Measurements from ENCODE around the gene EPC1.
A peak's percentile ranks its signal among the peaks of the same experiment; 100 is the strongest.

DNA sequence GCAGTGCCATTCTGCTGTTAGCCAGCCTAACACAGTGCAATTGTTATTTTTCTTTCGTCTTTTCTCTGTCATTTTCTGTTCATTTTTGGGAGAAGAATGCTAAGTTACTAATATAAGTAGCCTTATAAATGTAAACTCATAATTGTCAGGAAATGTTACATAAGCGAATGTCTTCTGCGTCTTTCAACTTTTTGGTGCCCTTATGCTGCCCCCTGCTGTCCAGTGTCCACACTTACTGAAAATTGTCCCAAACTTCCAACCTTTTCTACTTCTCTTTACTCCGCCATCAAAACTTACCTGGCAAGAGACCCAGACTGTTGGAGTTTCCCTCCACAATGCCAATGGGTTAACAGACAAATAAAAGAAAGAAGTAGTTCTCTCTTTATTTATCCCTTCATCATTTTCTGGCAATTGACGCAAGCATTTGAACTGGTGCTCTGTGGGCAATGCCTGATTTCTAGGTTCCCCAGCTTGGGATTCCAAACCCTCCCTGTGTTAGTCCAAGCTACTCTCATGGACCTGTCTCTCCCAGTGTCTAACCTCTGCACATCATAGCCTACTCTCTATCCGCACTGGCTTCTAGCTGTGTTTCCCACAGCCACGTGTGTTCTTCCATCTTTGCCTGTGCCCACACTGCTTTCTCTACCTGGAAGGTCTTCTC is 21.0 kb upstream of the EPC1 start:
- TF ChIP-seq, protein P1, sequence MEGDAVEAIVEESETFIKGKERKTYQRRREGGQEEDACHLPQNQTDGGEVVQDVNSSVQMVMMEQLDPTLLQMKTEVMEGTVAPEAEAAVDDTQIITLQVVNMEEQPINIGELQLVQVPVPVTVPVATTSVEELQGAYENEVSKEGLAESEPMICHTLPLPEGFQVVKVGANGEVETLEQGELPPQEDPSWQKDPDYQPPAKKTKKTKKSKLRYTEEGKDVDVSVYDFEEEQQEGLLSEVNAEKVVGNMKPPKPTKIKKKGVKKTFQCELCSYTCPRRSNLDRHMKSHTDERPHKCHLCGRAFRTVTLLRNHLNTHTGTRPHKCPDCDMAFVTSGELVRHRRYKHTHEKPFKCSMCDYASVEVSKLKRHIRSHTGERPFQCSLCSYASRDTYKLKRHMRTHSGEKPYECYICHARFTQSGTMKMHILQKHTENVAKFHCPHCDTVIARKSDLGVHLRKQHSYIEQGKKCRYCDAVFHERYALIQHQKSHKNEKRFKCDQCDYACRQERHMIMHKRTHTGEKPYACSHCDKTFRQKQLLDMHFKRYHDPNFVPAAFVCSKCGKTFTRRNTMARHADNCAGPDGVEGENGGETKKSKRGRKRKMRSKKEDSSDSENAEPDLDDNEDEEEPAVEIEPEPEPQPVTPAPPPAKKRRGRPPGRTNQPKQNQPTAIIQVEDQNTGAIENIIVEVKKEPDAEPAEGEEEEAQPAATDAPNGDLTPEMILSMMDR (conservative IDR thresholded peaks at IDR 0.05; ENCODE audit: low read length), result peak; percentile 93
- no peak for TF ChIP-seq EZH2phosphoT487 (IDR thresholded peaks at IDR 0.05; ENCODE audit: borderline replicate concordance, low read depth, low read length)

Data from OCI-LY7 (cell line).